GM19043 (cell line): Measurements from ENCODE around the gene DNAH3.

Experiments used
- ATAC-seq: cut with Tn5 transposase; IDR thresholded peaks from one replicate; pipeline ENCODE4 v1.9.1; 2021; ENCODE audit warnings: low read depth; ENCODE audit not compliant: unreplicated experiment

The DNAH3 gene

GRCh38 chr16:20889625-20890275 lies 260.9 kb downstream of the DNAH3 start:
- no peak for ATAC-seq

DNA sequence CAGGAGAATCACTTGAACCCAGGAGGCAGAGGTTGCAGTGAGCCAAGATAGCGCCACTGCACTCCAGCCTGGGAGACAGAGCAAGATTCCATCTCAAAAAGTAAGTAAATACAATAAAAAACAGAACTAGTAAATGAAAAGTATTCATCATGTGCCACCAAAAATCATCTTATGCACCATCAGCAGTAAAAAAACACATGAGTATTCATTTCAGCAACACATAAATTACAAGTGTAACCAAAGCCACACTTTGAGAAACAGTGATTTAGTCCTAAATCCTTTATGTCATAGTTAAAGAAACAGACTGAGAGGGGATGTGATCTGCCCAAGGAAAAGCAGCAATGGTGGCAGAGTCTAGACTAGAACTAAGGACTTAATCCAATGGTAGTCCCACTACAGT lies 263.4 kb downstream of the DNAH3 start:
- no peak for ATAC-seq

GRCh38 chr16:20886320-20886719 lies 264.3 kb downstream of the DNAH3 start:
- no peak for ATAC-seq

GRCh38 chr16:20884240-20884556 lies 266.4 kb downstream of the DNAH3 start:
- no peak for ATAC-seq

GRCh38 chr16:20883554-20884239 lies 266.9 kb downstream of the DNAH3 start:
- ATAC-seq, result no peak
